Fibroblast of peridontal ligament (primary cell): ENCODE data around the gene SPATA6L.
A peak's percentile ranks its signal among the peaks of the same experiment; 100 is the strongest.

Experiments
- DNase-seq: peaks from one replicate; pipeline ENCODE4 v3.0.0-alpha.2; 2010; ENCODE audit errors: extremely low read depth

SPATA6L gene

GRCh38 chr9:4585135-4585534 lies 81.1 kb downstream of the SPATA6L start:
- DNase-seq: no peak

- no peak for DNase-seq
Measured at GRCh38 chr9:4584636-4585035, 81.6 kb downstream of the SPATA6L start.

- no peak for DNase-seq
Measured at GRCh38 chr9:4583001-4583400, 83.3 kb downstream of the SPATA6L start.

GRCh38 chr9:4581861-4582565 lies 84.3 kb downstream of the SPATA6L start:
- DNase-seq: no peak

GRCh38 chr9:4581035-4581760 lies 85.1 kb downstream of the SPATA6L start:
- DNase-seq: no peak

GRCh38 chr9:4579001-4579400 lies 87.3 kb downstream of the SPATA6L start:
- DNase-seq: peak; percentile 69

GRCh38 chr9:4576448-4576847 lies 89.8 kb downstream of the SPATA6L start:
- DNase-seq: no peak

GRCh38 chr9:4575997-4576396 lies 90.3 kb downstream of the SPATA6L start:
- DNase-seq: no peak

GRCh38 chr9:4574657-4575243 lies 91.5 kb downstream of the SPATA6L start:
- DNase-seq: no peak

- DNase-seq: no peak
Measured at GRCh38 chr9:4573634-4574389, 92.5 kb downstream of the SPATA6L start.

- no peak for DNase-seq
Measured at GRCh38 chr9:4573176-4573575, 93.1 kb downstream of the SPATA6L start.

- DNase-seq: no peak
Measured at GRCh38 chr9:4572184-4572826, 94.0 kb downstream of the SPATA6L start.

- peak; percentile 65 for DNase-seq
Measured at GRCh38 chr9:4569101-4569500, 97.2 kb downstream of the SPATA6L start.

GRCh38 chr9:4567601-4568000 lies 98.7 kb downstream of the SPATA6L start:
- no peak for DNase-seq

- DNase-seq: no peak
Measured at GRCh38 chr9:4566806-4567205, 99.5 kb downstream of the SPATA6L start.

- DNase-seq: no peak
Measured at GRCh38 chr9:4563105-4563504, 103.2 kb downstream of the SPATA6L start.

GRCh38 chr9:4559261-4560182 lies 106.8 kb downstream of the SPATA6L start:
- no peak for DNase-seq

GRCh38 chr9:4558371-4558998 lies 107.8 kb downstream of the SPATA6L start:
- no peak for DNase-seq

- DNase-seq: peak; percentile 64
Measured at GRCh38 chr9:4555236-4555635, 111.0 kb downstream of the SPATA6L start.

- peak; percentile 80 for DNase-seq
Measured at GRCh38 chr9:4553951-4554381, 112.3 kb downstream of the SPATA6L start.
